ENCODE measurements around the gene KIF21B.

The KIF21B gene

DNA sequence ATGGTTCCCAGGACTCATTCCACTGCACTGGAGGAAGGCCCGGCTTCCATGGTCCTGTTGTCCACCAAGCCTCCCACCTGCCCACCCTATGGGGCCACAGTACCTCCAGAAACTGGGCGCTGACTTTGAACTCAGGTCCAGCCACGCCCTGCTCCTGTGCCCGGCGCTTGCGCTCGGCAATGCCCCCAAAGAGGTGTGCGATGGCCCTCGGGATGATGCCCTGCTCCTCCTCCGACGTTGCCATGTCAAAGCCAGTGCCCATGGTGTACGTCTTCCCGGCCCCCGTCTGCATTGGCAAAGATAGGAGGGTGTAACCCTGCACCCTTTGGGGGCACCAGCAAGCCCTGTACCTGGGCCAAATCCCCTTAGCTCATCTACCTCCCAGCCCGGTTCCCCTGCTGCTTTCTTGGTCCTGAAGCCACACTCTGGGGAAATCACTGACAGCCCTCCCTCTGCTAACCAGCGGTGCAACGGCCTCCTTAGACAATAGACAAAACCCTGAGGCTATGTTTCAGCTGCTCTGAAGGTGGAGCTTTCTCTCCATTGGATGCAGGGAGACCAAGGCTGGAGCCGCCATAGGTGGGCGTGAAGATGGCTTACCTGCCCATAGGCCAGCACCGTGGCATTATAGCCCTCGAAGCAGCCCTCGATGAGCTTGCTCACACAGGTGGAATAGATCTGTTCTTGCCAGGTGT lies 14.7 kb downstream of the KIF21B start:
- TF ChIP-seq, protein P1, sequence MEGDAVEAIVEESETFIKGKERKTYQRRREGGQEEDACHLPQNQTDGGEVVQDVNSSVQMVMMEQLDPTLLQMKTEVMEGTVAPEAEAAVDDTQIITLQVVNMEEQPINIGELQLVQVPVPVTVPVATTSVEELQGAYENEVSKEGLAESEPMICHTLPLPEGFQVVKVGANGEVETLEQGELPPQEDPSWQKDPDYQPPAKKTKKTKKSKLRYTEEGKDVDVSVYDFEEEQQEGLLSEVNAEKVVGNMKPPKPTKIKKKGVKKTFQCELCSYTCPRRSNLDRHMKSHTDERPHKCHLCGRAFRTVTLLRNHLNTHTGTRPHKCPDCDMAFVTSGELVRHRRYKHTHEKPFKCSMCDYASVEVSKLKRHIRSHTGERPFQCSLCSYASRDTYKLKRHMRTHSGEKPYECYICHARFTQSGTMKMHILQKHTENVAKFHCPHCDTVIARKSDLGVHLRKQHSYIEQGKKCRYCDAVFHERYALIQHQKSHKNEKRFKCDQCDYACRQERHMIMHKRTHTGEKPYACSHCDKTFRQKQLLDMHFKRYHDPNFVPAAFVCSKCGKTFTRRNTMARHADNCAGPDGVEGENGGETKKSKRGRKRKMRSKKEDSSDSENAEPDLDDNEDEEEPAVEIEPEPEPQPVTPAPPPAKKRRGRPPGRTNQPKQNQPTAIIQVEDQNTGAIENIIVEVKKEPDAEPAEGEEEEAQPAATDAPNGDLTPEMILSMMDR (IDR thresholded peaks at IDR 0.05; ENCODE audit: insufficient read depth, low read length): no peak
- no peak for TF ChIP-seq POLR2AphosphoS5 (IDR thresholded peaks at IDR 0.05; ENCODE audit: low read depth)
- TF ChIP-seq REST (IDR thresholded peaks at IDR 0.05; ENCODE audit: insufficient replicate concordance, low read depth): no peak
- no peak for TF ChIP-seq SPI1 (IDR thresholded peaks at IDR 0.05; ENCODE audit: borderline replicate concordance, low read depth)
- TF ChIP-seq GABPA (IDR thresholded peaks at IDR 0.05; ENCODE audit: low read depth): no peak
- Histone ChIP-seq H3K27me3 (ENCODE audit: insufficient read depth, poor library complexity, severe bottlenecking) (no peaks in the 10 kb centered on the region), H3K4me3 (replicated peaks; ENCODE audit: insufficient read depth, low read length) (no peak overlapping the region), H3K27ac (replicated peaks) (no peak overlapping the region)
- no peak for DNase-seq (ENCODE audit: low read depth in 1 of 2, low spot score in 1 of 2)

DNA sequence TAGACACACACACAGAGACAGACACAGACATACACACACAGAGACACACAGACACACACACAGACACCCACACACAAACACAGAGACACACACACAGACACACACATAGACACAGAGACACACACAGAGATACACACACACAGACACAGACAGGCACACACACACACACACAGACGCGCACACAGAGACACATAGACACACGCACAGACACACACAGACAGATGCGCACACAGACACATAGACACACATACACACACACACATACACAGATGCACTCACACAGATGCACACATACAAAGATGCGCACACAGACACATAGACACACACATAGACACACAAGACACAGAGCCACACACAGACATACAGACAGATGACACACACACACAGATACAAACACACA lies 16.0 kb downstream of the KIF21B start:
- DNase-seq (ENCODE audit: low read depth in 1 of 2, low spot score in 1 of 2): no peak
- TF ChIP-seq GABPA (IDR thresholded peaks at IDR 0.05; ENCODE audit: low read depth) (no peak), SPI1 (IDR thresholded peaks at IDR 0.05; ENCODE audit: borderline replicate concordance, low read depth) (no peak), REST (IDR thresholded peaks at IDR 0.05; ENCODE audit: insufficient replicate concordance, low read depth) (no peak), POLR2AphosphoS5 (IDR thresholded peaks at IDR 0.05; ENCODE audit: low read depth) (no peak)
- TF ChIP-seq, protein P1 (IDR thresholded peaks at IDR 0.05; ENCODE audit: insufficient read depth, low read length): no peak
- no peaks in the 10 kb centered on the region for H3K27me3 ChIP-seq (ENCODE audit: insufficient read depth, poor library complexity, severe bottlenecking)
- no peak overlapping the region for H3K27ac ChIP-seq (replicated peaks)
- H3K4me3 ChIP-seq (replicated peaks; ENCODE audit: insufficient read depth, low read length): no peak overlapping the region

DNA sequence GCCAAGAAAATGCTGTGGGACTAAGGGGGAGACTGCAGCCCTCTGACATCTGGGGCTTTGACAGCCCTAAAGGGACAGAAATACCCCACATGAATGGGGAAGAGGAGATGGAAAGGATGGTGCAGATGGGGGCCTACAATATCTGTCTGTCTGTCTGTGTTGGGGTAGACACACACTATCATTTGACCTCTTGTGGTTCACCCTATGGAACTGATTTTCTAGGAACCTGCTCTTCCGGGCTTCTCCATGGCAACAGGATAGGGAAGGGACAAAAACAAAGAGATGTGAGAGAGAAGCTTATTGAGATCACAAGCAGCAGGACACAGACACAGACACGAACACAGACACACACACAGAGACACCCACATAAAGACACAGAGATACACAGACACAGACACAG lies 17.1 kb downstream of the KIF21B start:
- no peak for TF ChIP-seq REST (IDR thresholded peaks at IDR 0.05; ENCODE audit: insufficient replicate concordance, low read depth)
- no peak for TF ChIP-seq GABPA (IDR thresholded peaks at IDR 0.05; ENCODE audit: low read depth)
- no peak for DNase-seq (ENCODE audit: low read depth in 1 of 2, low spot score in 1 of 2)
- Histone ChIP-seq H3K4me3 (replicated peaks; ENCODE audit: insufficient read depth, low read length) (no peak overlapping the region), H3K27me3 (ENCODE audit: insufficient read depth, poor library complexity, severe bottlenecking) (no peaks in the 10 kb centered on the region), H3K27ac (replicated peaks) (no peak overlapping the region)

Data from HL-60 (cell line).